Suprapubic skin (tissue), 4 donors: ENCODE measurements around the gene PRDX1. TPM values are rescaled to one million over a fixed set of nuclear protein-coding genes. Genes with fewer than 3 reads are reported as not detected.
"Not testable (repeated sequence)": the region's sequence is repeated elsewhere in the genome, so short reads cannot be mapped to it uniquely, and the experiment has no call there.

Experiments used
- DNase-seq, 2 donors: peaks; one replicate each; pipeline ENCODE4 v3.0.0-alpha.2; 2019; ENCODE audit warnings: low spot score in 2 of 2
- H3K27ac ChIP-seq: fragments of 200-600 bp; sonication (generic); one replicate; pipeline ENCODE4 v1.5.1; 2019
- H3K27me3 ChIP-seq: fragments of 200-600 bp; sonication (generic); one replicate; pipeline ENCODE4 v1.5.1; 2019
- H3K36me3 ChIP-seq: fragments of 200-600 bp; sonication (generic); one replicate; pipeline ENCODE4 v1.5.1; 2019
- H3K4me1 ChIP-seq: fragments of 200-600 bp; sonication (generic); one replicate; pipeline ENCODE4 v1.5.1; 2019
- H3K4me3 ChIP-seq: fragments of 200-600 bp; sonication (generic); one replicate; pipeline ENCODE4 v1.5.1; 2019; ENCODE audit warnings: mild to moderate bottlenecking
- H3K9me3 ChIP-seq: fragments of 200-600 bp; sonication (generic); one replicate; pipeline ENCODE4 v1.5.1; 2019
- EP300 ChIP-seq: sonication (generic); formaldehyde crosslinking; IDR thresholded peaks from one replicate; pipeline ENCODE4 v1.6.1; 2017; ENCODE audit warnings: antibody characterized with exemption
- POLR2A ChIP-seq, 2 donors: fragments of 450-650 bp; IDR thresholded peaks; one replicate each; pipeline ENCODE4 v1.6.1; 2017; ENCODE audit warnings: antibody characterized with exemption in 2 of 2, mild to moderate bottlenecking in 2 of 2, moderate library complexity in 2 of 2
- POLR2AphosphoS5 ChIP-seq, 3 donors: sonication (generic); formaldehyde crosslinking; IDR thresholded peaks; one replicate each; pipeline ENCODE4 v1.6.1; 2017; ENCODE audit warnings: antibody characterized with exemption in 3 of 3
- WGBS: methylation state at CpG from one replicate; pipeline ENCODE4 v1.1.5; 2018; 5-methylcytosine and 5-hydroxymethylcytosine counted together
- total RNA-seq, 4 donors: library from RNA; depleted of rRNA; stranded (reverse); fragments of >200 nt; gene quantifications; one replicate each; pipeline ENCODE4 v1.1.0, GENCODE V29; 2016
- TF ChIP-seq, protein P1 (sequence below), 2 donors: fragments of 200-600 bp in 1 of 2; fragments of 450-650 bp in 1 of 2; sonication (generic) in 1 of 2; IDR thresholded peaks; one replicate each; pipeline ENCODE4 v1.5.1; 2016 to 2019; ENCODE audit warnings: antibody characterized with exemption in 2 of 2, mild to moderate bottlenecking in 1 of 2, moderate library complexity in 1 of 2

The PRDX1 gene
- total RNA-seq, 4 donors from 2014 or later = 134 to 365 (median 296) TPM

DNA sequence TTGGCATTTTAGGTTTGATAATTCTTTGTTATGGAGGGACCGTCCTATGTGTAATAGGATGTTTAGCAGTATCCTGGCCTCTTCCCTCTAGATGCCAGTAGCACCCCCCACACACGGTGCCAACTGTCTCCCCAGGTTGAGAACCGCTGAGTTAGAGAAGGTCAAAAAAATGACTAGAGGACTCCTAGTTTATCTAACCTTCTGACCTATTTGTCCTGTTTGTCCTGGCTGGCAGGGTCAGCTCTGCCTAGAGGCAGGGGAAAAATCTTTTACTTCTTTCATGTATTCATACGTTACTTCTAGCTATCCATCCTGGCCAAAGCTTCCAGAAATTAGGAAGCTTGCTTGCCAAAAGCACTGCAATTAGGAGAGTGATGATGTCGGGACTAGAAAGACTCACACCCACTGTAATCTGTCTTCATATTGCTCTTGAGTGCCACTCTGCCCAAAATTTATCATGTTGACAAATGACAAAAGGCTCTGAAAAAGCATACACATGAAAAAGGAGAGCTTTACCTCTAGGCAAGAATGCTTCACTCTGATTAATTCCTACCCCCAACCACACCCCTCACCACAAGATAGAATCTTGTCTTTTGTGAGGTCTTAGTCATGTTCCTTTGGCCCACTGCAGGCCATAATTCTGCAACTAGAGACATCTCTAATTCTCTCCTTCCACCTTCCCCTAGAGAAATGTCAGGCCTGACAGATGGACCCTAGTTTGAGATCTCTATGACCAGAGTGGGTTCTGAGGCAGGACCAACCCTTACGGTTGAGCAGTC, 14.5 kb upstream of the PRDX1 start:
- no peak for DNase-seq
- H3K9me3 ChIP-seq = no peaks in the 10 kb centered on the region
- no peak overlapping the region for H3K27ac ChIP-seq
- no peaks in the 10 kb centered on the region for H3K36me3 ChIP-seq
- H3K4me3 ChIP-seq = no peak overlapping the region
- H3K4me1 ChIP-seq = no peaks in the 10 kb centered on the region
- H3K27me3 ChIP-seq = no peaks in the 10 kb centered on the region
- TF ChIP-seq POLR2AphosphoS5 (IDR thresholded peaks at IDR 0.05) (no peak), EP300 (no peak), POLR2A (IDR thresholded peaks at IDR 0.05) (no peak)
- TF ChIP-seq, protein P1, sequence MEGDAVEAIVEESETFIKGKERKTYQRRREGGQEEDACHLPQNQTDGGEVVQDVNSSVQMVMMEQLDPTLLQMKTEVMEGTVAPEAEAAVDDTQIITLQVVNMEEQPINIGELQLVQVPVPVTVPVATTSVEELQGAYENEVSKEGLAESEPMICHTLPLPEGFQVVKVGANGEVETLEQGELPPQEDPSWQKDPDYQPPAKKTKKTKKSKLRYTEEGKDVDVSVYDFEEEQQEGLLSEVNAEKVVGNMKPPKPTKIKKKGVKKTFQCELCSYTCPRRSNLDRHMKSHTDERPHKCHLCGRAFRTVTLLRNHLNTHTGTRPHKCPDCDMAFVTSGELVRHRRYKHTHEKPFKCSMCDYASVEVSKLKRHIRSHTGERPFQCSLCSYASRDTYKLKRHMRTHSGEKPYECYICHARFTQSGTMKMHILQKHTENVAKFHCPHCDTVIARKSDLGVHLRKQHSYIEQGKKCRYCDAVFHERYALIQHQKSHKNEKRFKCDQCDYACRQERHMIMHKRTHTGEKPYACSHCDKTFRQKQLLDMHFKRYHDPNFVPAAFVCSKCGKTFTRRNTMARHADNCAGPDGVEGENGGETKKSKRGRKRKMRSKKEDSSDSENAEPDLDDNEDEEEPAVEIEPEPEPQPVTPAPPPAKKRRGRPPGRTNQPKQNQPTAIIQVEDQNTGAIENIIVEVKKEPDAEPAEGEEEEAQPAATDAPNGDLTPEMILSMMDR (IDR thresholded peaks at IDR 0.05) = no peak
- WGBS = 68% methylated on average over 6 of the region's 6 CpGs

DNA sequence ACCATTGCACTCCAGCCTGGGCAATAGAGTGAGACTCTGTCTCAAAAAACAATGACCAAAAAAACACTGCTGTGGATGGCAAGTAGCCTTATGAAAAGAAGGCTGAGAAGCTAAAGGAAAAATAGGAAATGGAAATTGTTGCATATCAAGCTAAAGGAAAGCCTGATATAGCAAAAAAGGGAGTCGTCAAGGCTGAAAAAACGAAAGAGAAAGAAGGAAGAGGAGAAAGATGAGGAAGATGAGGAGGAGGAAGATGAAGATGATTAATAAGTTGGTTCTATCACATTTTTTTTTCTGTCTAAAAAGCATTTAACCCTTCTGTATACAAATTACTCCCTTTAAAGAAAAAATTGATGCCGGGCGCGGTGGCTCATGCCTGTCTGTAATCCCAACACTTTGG, 10.2 kb upstream of the PRDX1 start:
- TF ChIP-seq EP300 (no peak), POLR2AphosphoS5 (IDR thresholded peaks at IDR 0.05) (no peak), POLR2A (IDR thresholded peaks at IDR 0.05) (no peak)
- TF ChIP-seq, protein P1 (IDR thresholded peaks at IDR 0.05) = no peak

DNA sequence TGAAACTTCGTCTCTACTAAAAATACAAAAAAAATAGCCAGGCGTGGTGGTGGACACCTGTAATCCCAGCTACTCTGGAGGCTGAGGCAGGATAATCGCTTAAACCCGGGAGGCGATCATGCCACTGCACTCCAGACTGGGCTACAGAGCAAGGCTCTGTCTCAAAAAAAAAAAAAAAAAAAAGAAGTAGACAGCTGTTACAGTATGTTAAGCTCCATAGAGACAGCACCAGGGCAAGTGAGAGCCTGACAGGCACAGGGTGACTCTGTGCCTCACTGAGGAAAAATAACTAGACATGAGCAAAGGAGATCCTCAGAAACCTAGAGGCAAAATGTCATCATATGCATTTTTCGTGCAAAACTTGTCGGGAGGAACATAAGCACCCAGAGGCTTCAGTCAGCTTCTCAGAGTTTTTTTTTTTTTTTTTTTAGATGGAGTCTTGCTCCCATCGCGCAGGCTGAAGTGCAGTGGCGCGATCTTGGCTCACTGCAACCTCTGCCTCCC, 9.0 kb upstream of the PRDX1 start:
- Histone ChIP-seq H3K27ac (no peak overlapping the region), H3K36me3 (no peaks in the 10 kb centered on the region), H3K27me3 (no peaks in the 10 kb centered on the region), H3K4me1 (no peaks in the 10 kb centered on the region), H3K4me3 (no peak overlapping the region), H3K9me3 (no peaks in the 10 kb centered on the region)
- TF ChIP-seq EP300 = no peak
- TF ChIP-seq, protein P1 (IDR thresholded peaks at IDR 0.05) = no peak
- TF ChIP-seq POLR2A (IDR thresholded peaks at IDR 0.05) = no peak
- no peak for TF ChIP-seq POLR2AphosphoS5 (IDR thresholded peaks at IDR 0.05)
- WGBS = 93% methylated on average over 11 of the region's 11 CpGs
- no peak for DNase-seq

More for the DNA sequence above, 10.2 kb upstream of the PRDX1 start:
- Histone ChIP-seq H3K27ac (no peak overlapping the region), H3K4me3 (no peak overlapping the region), H3K4me1 (no peaks in the 10 kb centered on the region), H3K9me3 (no peaks in the 10 kb centered on the region), H3K27me3 (no peaks in the 10 kb centered on the region), H3K36me3 (no peaks in the 10 kb centered on the region)
- WGBS = 88% methylated on average over 5 of the region's 5 CpGs
- DNase-seq = no peak

DNA sequence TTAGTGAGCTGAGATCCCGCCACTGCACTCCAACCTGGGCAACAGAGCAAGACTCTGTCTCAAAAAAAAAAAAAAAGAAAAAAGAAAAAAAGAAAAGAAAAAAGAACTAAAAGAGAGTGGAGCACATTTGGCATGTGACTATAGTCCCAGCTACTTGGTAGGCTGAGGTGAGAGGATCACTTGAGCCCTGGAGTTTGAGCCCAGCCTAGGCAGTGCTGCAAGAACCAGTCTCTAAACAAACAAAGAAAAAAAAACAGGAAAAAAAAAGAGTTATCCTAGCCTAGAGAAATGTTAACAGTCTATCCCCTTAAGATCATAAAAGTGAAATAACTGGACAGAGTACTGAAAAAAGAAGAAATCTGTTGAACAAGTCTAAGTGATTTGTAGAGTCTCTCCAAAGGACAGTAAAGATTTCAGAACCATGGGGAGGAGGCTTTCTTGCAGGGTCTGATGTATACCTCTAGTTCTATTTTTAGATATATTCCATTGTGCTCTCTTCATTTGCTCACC, 4.5 kb upstream of the PRDX1 start:
- peaks cover 9% of the 10 kb centered on the region for H3K4me1 ChIP-seq
- no peak for TF ChIP-seq POLR2A (IDR thresholded peaks at IDR 0.05)
- TF ChIP-seq POLR2AphosphoS5 (IDR thresholded peaks at IDR 0.05) = no peak
- TF ChIP-seq, protein P1 (IDR thresholded peaks at IDR 0.05) = no peak
- TF ChIP-seq EP300 = no peak
- H3K9me3 ChIP-seq = no peaks in the 10 kb centered on the region
- H3K4me3 ChIP-seq = no peak overlapping the region
- DNase-seq = no peak
- 100% methylated on average over 1 of the region's 1 CpG for WGBS
- no peaks in the 10 kb centered on the region for H3K27me3 ChIP-seq
- no peaks in the 10 kb centered on the region for H3K36me3 ChIP-seq
- no peak overlapping the region for H3K27ac ChIP-seq

DNA sequence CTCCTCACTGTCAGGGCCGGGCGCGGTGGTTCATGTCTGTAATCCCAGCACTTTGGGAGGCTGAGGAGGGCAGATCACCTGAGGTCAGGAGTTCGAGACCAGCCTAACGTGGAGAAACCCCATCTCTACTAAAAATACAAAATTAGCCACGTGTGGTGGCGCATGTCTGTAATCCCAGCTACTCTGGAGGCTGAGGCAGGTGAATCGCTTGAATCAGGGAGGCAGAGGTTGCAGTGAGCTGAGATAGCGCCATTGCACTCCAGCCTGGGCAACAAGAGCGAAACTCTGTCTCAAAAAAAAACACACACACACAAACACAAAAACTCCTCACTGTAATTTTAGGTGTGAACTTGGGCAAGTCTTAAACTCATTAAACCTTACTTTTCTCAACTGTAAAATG, 2.3 kb upstream of the PRDX1 start:
- H3K4me3 ChIP-seq, H3K36me3 ChIP-seq, H3K9me3 ChIP-seq, DNase-seq, H3K27ac ChIP-seq, H3K27me3 ChIP-seq: not testable (repeated sequence)
- H3K4me1 ChIP-seq = peaks cover 25% of the 10 kb centered on the region
- 90% methylated on average over 10 of the region's 10 CpGs for WGBS

DNA sequence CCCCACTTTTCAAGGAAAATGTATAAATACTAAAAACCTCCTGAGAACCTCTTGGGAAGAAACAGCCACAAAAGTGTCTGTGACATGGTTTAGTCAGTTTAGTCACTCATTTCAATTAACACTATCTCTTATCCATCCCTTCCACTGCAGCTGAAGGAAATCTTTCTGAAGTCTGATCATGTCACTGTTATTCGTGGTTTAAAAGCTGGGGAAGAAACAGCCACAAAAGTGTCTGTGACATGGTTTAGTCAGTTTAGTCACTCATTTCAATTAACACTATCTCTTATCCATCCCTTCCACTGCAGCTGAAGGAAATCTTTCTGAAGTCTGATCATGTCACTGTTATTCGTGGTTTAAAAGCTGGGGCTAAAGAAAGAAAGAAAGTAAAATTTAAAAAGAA, 1.8 kb upstream of the PRDX1 start:
- not testable (repeated sequence) for H3K27me3 ChIP-seq, H3K36me3 ChIP-seq, H3K27ac ChIP-seq, DNase-seq, H3K4me3 ChIP-seq, H3K9me3 ChIP-seq
- WGBS = 70% methylated on average over 2 of the region's 2 CpGs
- H3K4me1 ChIP-seq = peaks cover 29% of the 10 kb centered on the region
